ENCODE data around the gene GMCL1. TPM values are rescaled to one million over a fixed set of nuclear protein-coding genes. Genes with fewer than 3 reads are reported as not detected.
A peak's percentile ranks its signal among the peaks of the same experiment; 100 is the strongest.

GMCL1 gene
- total and polyA plus RNA-seq, 4 experiments from 2014 or later: 27.7 to 37.8 (median 30.0) TPM

- Mint-ChIP-seq H3K9me3 (peaks cover 0 to 3% (median 0%) of the 10 kb centered on the region in 8 donors), H3K4me1 (peaks cover 7 to 32% (median 12%) of the 10 kb centered on the region in 4 donors), H3K4me3 (peak overlapping the region in 3 of 8 donors; percentile 11 to 44 (median 40)), H3K27ac (peak overlapping the region; percentile 61 to 91 (median 83)), H3K36me3 (peaks cover 16 to 42% of the 10 kb centered on the region in 2 donors), H3K27me3 (no peaks in the 10 kb centered on the region)
- DNase-seq: peak in 4 of 5 donors; percentile 64 to 74 (median 68)
- H3K27ac ChIP-seq (ENCODE audit: low read depth, low read length): peak overlapping the region; percentile 28
- H3K4me1 ChIP-seq (ENCODE audit: insufficient read depth, low read length): peaks cover 26% of the 10 kb centered on the region
- H3K9me3 ChIP-seq (ENCODE audit: control insufficient read depth in 1 of 2, low read length in 2 of 2): no peaks in the 10 kb centered on the region
- intact Hi-C loops (cut with micrococcal nuclease): loop anchor here (1.0 to 10.0 kb wide), 3 partner anchors 390 to 740 kb away; partner anchors contain the start of gene FAM136A
- ChIA-PET CTCF (ENCODE audit: partially characterized antibody) (interaction anchor here (0.6 to 7.3 kb wide), 34 partner anchors 12 to 429 kb away, joined by 3 to 93 read pairs (median 6); partner anchors contain the start of genes C2orf42, FAM136A, PCBP1 and PCYOX1), POLR2A (ENCODE audit: partially characterized antibody) (interaction anchor here (1.0 to 10.5 kb wide), 11 partner anchors 159 to 391 kb away, joined by 3 to 207 read pairs (median 73); partner anchors contain the start of genes C2orf42, FAM136A, PCBP1 and SNRPG)
- H3K4me3 ChIP-seq (ENCODE audit: low read length in 2 of 2): no peak overlapping the region
- peaks cover 15% of the 10 kb centered on the region for H3K36me3 ChIP-seq (ENCODE audit: insufficient read depth, low read length)
- H3K27me3 ChIP-seq (ENCODE audit: insufficient read depth, low read length): no peaks in the 10 kb centered on the region
Measured at GRCh38 chr2:69911985-69912563, 82.6 kb downstream of the GMCL1 start.

DNA sequence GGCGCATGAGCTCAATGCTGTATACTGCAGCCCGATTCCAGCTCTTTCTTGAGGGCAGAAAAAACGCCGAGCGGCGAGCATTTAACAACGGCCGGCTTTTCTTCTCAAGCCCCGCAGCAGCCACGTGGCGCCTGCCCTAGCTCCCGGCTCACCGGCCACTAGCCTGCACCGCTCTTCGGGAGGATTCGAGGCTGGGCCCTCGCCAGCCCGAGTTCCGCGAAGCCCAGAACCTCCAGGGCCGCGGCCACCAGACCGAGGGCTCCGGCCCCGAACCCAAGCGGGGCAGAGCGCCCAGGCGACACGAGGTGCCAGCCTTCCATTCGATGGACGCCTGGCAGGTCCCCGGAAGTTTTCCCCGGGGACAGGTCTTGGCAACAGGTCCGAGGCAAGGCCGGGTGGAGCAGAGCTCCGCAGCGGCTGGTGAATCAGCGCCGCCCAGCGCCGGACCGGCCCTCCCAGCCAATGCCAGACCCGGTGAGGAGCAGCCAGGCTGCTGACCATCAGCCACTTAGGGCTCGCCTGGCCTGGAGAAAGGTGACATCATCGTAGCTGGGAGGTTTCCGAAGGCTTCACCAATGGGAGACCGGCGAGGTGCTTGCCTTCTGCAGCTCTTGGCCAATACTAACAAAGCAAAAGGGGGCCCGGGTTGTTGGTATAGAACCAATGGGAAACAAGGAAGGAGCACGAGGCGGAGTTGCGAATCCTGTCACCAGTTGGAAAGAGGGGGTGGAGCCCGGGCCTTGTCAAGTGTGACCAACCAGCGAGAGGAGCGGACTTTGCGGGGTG lies 84.9 kb downstream of the GMCL1 start:
- ChIA-PET POLR2A (ENCODE audit: partially characterized antibody) (interaction anchor here (0.6 to 10.5 kb wide), 43 partner anchors 9 to 477 kb away, joined by 3 to 207 read pairs (median 7); partner anchors contain the start of genes C2orf42, FAM136A, NFU1 and PCBP1), CTCF (ENCODE audit: partially characterized antibody) (interaction anchor here (0.7 to 7.3 kb wide), 32 partner anchors 9 to 730 kb away, joined by 3 to 93 read pairs (median 4); partner anchors contain the start of genes C2orf42, FAM136A, PCBP1 and PCYOX1)
- H3K27ac ChIP-seq (ENCODE audit: low read depth, low read length): peak overlapping the region; percentile 96
- peak; percentile 99 to 100 (median 100) for DNase-seq
- peaks cover 11 to 36% of the 10 kb centered on the region in 2 donors for H3K36me3 Mint-ChIP-seq
- H3K36me3 ChIP-seq (ENCODE audit: insufficient read depth, low read length): peaks cover 8% of the 10 kb centered on the region
- intact Hi-C loops (cut with micrococcal nuclease): loop anchor here (1.0 to 10.0 kb wide), 9 partner anchors 157 to 738 kb away; partner anchors contain the start of genes PCYOX1, SNRPG and TIA1
- H3K4me1 Mint-ChIP-seq: peaks cover 7 to 44% (median 19%) of the 10 kb centered on the region in 4 donors
- no peaks in the 10 kb centered on the region for H3K27me3 Mint-ChIP-seq
- H3K4me3 Mint-ChIP-seq: peak overlapping the region; percentile 85 to 89 (median 87)
- H3K9me3 ChIP-seq (ENCODE audit: control insufficient read depth in 1 of 2, low read length in 2 of 2): no peaks in the 10 kb centered on the region
- peak overlapping the region; percentile 81 to 88 for H3K4me3 ChIP-seq (ENCODE audit: low read length in 2 of 2)
- H3K27ac Mint-ChIP-seq: peak overlapping the region; percentile 90 to 96 (median 94)
- peaks cover 30% of the 10 kb centered on the region for H3K4me1 ChIP-seq (ENCODE audit: insufficient read depth, low read length)
- H3K27me3 ChIP-seq (ENCODE audit: insufficient read depth, low read length): no peaks in the 10 kb centered on the region
- peaks cover 0 to 3% (median 0%) of the 10 kb centered on the region in 8 donors for H3K9me3 Mint-ChIP-seq

GRCh38 chr2:69914950-69915945 lies 85.8 kb downstream of the GMCL1 start, which contains the start of gene MXD1:
TSS of gene MXD1 (plus strand) at chr2:69915109. CDS start at chr2:69915331, 222 bp downstream.
- Mint-ChIP-seq H3K27me3 (no peaks in the 10 kb centered on the region), H3K9me3 (peaks cover 0 to 3% (median 0%) of the 10 kb centered on the region in 8 donors), H3K27ac (peak within 1 kb of the TSS; percentile 90 to 96 (median 94)), H3K4me1 (peaks cover 7 to 44% (median 19%) of the 10 kb centered on the region in 4 donors), H3K36me3 (peaks cover 9 to 30% of the 10 kb centered on the region in 2 donors), H3K4me3 (peak within 1 kb of the TSS; percentile 85 to 89 (median 87))
- H3K9me3 ChIP-seq (ENCODE audit: control insufficient read depth in 1 of 2, low read length in 2 of 2): no peaks in the 10 kb centered on the region
- DNase-seq: peak in 3 of 5 donors; percentile 10 to 15 (median 12)
- no peaks in the 10 kb centered on the region for H3K27me3 ChIP-seq (ENCODE audit: insufficient read depth, low read length)
- H3K36me3 ChIP-seq (ENCODE audit: insufficient read depth, low read length): peaks cover 5% of the 10 kb centered on the region
- intact Hi-C loops (cut with micrococcal nuclease): loop anchor here (1.0 to 10.0 kb wide), 9 partner anchors 156 to 737 kb away; partner anchors contain the start of genes PCYOX1, SNRPG and TIA1
- H3K4me1 ChIP-seq (ENCODE audit: insufficient read depth, low read length): peaks cover 30% of the 10 kb centered on the region
- ChIA-PET POLR2A (ENCODE audit: partially characterized antibody) (interaction anchor here (0.5 to 10.5 kb wide), 42 partner anchors 8 to 478 kb away, joined by 3 to 207 read pairs (median 8); partner anchors contain the start of genes C2orf42, FAM136A, NFU1 and PCBP1), CTCF (ENCODE audit: partially characterized antibody) (interaction anchor here (0.7 to 7.3 kb wide), 23 partner anchors 8 to 729 kb away, joined by 3 to 93 read pairs (median 5); partner anchors contain the start of genes C2orf42, FAM136A, PCBP1 and PCYOX1)
- peak within 1 kb of the TSS; percentile 81 to 88 for H3K4me3 ChIP-seq (ENCODE audit: low read length in 2 of 2)
- H3K27ac ChIP-seq (ENCODE audit: low read depth, low read length): peak within 1 kb of the TSS; percentile 96

DNA sequence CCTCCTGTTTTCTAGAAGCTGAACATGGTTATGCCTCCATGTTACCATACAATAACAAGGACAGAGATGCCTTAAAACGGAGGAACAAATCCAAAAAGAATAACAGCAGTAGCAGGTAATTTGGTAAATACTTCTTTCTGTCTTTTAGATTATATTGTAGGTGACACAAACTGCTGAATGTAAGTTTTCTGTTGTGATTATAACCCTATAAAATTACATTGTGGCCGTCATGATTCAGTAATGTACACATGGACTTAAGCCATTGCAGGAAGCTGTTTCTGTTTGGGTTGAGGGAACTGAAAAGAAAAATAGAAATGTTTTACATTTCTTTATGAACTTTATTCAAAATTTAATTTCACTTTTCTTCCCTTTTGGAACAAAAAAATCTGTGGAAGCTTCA lies 86.6 kb downstream of the GMCL1 start:
- Histone ChIP-seq H3K9me3 (ENCODE audit: control insufficient read depth in 1 of 2, low read length in 2 of 2) (no peaks in the 10 kb centered on the region), H3K27ac (ENCODE audit: low read depth, low read length) (no peak overlapping the region), H3K4me1 (ENCODE audit: insufficient read depth, low read length) (peaks cover 30% of the 10 kb centered on the region), H3K27me3 (ENCODE audit: insufficient read depth, low read length) (no peaks in the 10 kb centered on the region), H3K36me3 (ENCODE audit: insufficient read depth, low read length) (peaks cover 13% of the 10 kb centered on the region), H3K4me3 (ENCODE audit: low read length in 2 of 2) (peak overlapping the region in 1 of 2 donors; percentile 64)
- POLR2A ChIA-PET (ENCODE audit: partially characterized antibody): interaction anchor here (0.5 to 10.5 kb wide), 13 partner anchors 16 to 377 kb away, joined by 3 to 207 read pairs (median 24); partner anchors contain the start of genes PCBP1 and SNRPG
- Mint-ChIP-seq H3K27ac (peak overlapping the region; percentile 16 to 85 (median 78)), H3K9me3 (peaks cover 0 to 3% (median 0%) of the 10 kb centered on the region in 8 donors), H3K36me3 (peaks cover 11 to 35% of the 10 kb centered on the region in 2 donors), H3K4me3 (peak overlapping the region; percentile 79 to 85 (median 82)), H3K27me3 (no peaks in the 10 kb centered on the region), H3K4me1 (peaks cover 7 to 44% (median 19%) of the 10 kb centered on the region in 4 donors)
- CTCF ChIA-PET (ENCODE audit: partially characterized antibody): interaction anchor here (0.7 to 7.3 kb wide), 4 partner anchors 155 to 386 kb away, joined by 3 to 93 read pairs (median 46); partner anchors contain the start of genes C2orf42 and FAM136A
- DNase-seq: no peak
- intact Hi-C loops (cut with micrococcal nuclease): loop anchor here (10.0 kb wide), 1 partner anchor 699 kb away; no protein-coding TSS in a partner anchor

GRCh38 chr2:69917852-69918251 lies 88.4 kb downstream of the GMCL1 start:
- POLR2A ChIA-PET (ENCODE audit: partially characterized antibody): interaction anchor here (10.5 kb wide), 1 partner anchor 225 kb away, joined by 180 read pairs; no protein-coding TSS in a partner anchor
- intact Hi-C loops (cut with micrococcal nuclease): loop anchor here (10.0 kb wide), 1 partner anchor 697 kb away; no protein-coding TSS in a partner anchor

More at GRCh38 chr2:69917852-69918251, 88.4 kb downstream of the GMCL1 start:
- CTCF ChIA-PET (ENCODE audit: partially characterized antibody): no interaction called here
- peaks cover 27% of the 10 kb centered on the region for H3K4me1 ChIP-seq (ENCODE audit: insufficient read depth, low read length)
- no peak overlapping the region for H3K4me3 Mint-ChIP-seq
- peaks cover 7 to 38% (median 19%) of the 10 kb centered on the region in 4 donors for H3K4me1 Mint-ChIP-seq
- peaks cover 22% of the 10 kb centered on the region for H3K36me3 ChIP-seq (ENCODE audit: insufficient read depth, low read length)
- H3K9me3 ChIP-seq (ENCODE audit: control insufficient read depth in 1 of 2, low read length in 2 of 2): no peaks in the 10 kb centered on the region
- no peak for DNase-seq
- no peak overlapping the region for H3K4me3 ChIP-seq (ENCODE audit: low read length in 2 of 2)
- H3K27me3 Mint-ChIP-seq: no peaks in the 10 kb centered on the region
- H3K36me3 Mint-ChIP-seq: peaks cover 19 to 40% of the 10 kb centered on the region in 2 donors
- H3K27ac Mint-ChIP-seq: peak overlapping the region in 2 of 7 donors; percentile 53 to 67
- H3K27me3 ChIP-seq (ENCODE audit: insufficient read depth, low read length): no peaks in the 10 kb centered on the region
- no peak overlapping the region for H3K27ac ChIP-seq (ENCODE audit: low read depth, low read length)
- H3K9me3 Mint-ChIP-seq: peaks cover 0 to 3% (median 0%) of the 10 kb centered on the region in 8 donors
